ENCODE measurements around the gene OPHN1.

The OPHN1 gene

GRCh38 chrX:68421636-68422035 is 11.7 kb downstream of the OPHN1 start:
- Histone ChIP-seq H3K9me3 (ENCODE audit: control insufficient read depth, insufficient read depth, low read length) (peaks cover 3% of the 10 kb centered on the region), H3K27me3 (ENCODE audit: control insufficient read depth, insufficient read depth, low read length) (no peaks in the 10 kb centered on the region), H3K36me3 (ENCODE audit: control insufficient read depth, insufficient read depth, low read length) (no peaks in the 10 kb centered on the region)

GRCh38 chrX:68420559-68420958 is 12.7 kb downstream of the OPHN1 start:
- H3K4me3 ChIP-seq (ENCODE audit: low read depth, low read length): no peak overlapping the region
- no peaks in the 10 kb centered on the region for H3K36me3 ChIP-seq (ENCODE audit: control insufficient read depth, insufficient read depth, low read length)
- no peaks in the 10 kb centered on the region for H3K27me3 ChIP-seq (ENCODE audit: control insufficient read depth, insufficient read depth, low read length)
- H3K9me3 ChIP-seq (ENCODE audit: control insufficient read depth, insufficient read depth, low read length): peaks cover 3% of the 10 kb centered on the region
- no peaks in the 10 kb centered on the region for H3K4me1 ChIP-seq (ENCODE audit: control insufficient read depth, insufficient read depth, low read length)
- no peak overlapping the region for H3K9ac ChIP-seq (ENCODE audit: low read depth, low read length)

More at GRCh38 chrX:68421636-68422035, 11.7 kb downstream of the OPHN1 start:
- Histone ChIP-seq H3K9ac (ENCODE audit: low read depth, low read length) (no peak overlapping the region), H3K4me1 (ENCODE audit: control insufficient read depth, insufficient read depth, low read length) (no peaks in the 10 kb centered on the region), H3K4me3 (ENCODE audit: low read depth, low read length) (no peak overlapping the region)

DNA sequence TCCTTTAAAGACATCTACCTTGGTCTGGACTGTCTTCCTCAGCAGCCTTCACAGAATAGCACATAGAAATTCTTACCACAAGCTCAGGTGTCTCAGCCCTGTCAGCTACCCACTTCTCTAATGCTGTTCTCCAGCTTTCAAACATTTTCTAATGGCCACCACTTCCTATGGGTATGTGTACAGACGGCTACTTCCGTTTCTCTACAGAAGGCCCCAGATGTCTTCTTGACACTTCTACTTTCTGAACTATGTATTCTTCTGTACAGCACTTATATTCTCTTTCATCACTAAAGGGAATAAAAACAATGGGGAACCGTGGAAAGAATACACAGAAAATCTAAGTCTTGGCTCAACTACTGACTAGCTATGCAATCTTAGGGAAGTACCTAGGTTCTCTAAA is 13.3 kb downstream of the OPHN1 start:
- Histone ChIP-seq H3K9ac (ENCODE audit: low read depth, low read length) (no peak overlapping the region), H3K9me3 (ENCODE audit: control insufficient read depth, insufficient read depth, low read length) (peaks cover 3% of the 10 kb centered on the region), H3K4me3 (ENCODE audit: low read depth, low read length) (no peak overlapping the region), H3K4me1 (ENCODE audit: control insufficient read depth, insufficient read depth, low read length) (no peaks in the 10 kb centered on the region), H3K36me3 (ENCODE audit: control insufficient read depth, insufficient read depth, low read length) (no peaks in the 10 kb centered on the region), H3K27me3 (ENCODE audit: control insufficient read depth, insufficient read depth, low read length) (no peaks in the 10 kb centered on the region)

GRCh38 chrX:68417651-68418050 is 15.6 kb downstream of the OPHN1 start:
- Histone ChIP-seq H3K4me1 (ENCODE audit: control insufficient read depth, insufficient read depth, low read length) (no peaks in the 10 kb centered on the region), H3K9ac (ENCODE audit: low read depth, low read length) (no peak overlapping the region), H3K27me3 (ENCODE audit: control insufficient read depth, insufficient read depth, low read length) (no peaks in the 10 kb centered on the region), H3K9me3 (ENCODE audit: control insufficient read depth, insufficient read depth, low read length) (peaks cover 3% of the 10 kb centered on the region), H3K36me3 (ENCODE audit: control insufficient read depth, insufficient read depth, low read length) (no peaks in the 10 kb centered on the region), H3K4me3 (ENCODE audit: low read depth, low read length) (no peak overlapping the region)

DNA sequence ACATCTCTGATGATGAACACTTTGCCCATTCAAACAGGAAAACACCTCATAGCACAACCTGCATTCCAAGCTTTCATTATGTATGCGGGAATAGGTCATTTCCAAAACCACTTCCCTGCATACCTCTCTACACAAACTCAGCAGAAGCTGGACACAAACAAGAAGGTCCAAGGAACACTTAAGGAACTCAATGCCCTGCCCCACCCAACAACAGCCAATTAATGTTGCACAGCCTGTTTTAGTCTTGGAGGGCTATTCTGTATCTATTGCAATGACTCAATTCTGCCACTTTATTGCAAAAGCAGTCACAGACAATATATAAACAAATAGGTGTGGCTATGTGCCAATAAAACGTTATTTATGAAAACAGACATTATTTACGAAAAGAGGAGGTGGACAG is 16.7 kb downstream of the OPHN1 start:
- Histone ChIP-seq H3K4me1 (ENCODE audit: control insufficient read depth, insufficient read depth, low read length) (no peaks in the 10 kb centered on the region), H3K27me3 (ENCODE audit: control insufficient read depth, insufficient read depth, low read length) (no peaks in the 10 kb centered on the region), H3K9ac (ENCODE audit: low read depth, low read length) (no peak overlapping the region), H3K36me3 (ENCODE audit: control insufficient read depth, insufficient read depth, low read length) (no peaks in the 10 kb centered on the region), H3K4me3 (ENCODE audit: low read depth, low read length) (no peak overlapping the region), H3K9me3 (ENCODE audit: control insufficient read depth, insufficient read depth, low read length) (no peaks in the 10 kb centered on the region)

DNA sequence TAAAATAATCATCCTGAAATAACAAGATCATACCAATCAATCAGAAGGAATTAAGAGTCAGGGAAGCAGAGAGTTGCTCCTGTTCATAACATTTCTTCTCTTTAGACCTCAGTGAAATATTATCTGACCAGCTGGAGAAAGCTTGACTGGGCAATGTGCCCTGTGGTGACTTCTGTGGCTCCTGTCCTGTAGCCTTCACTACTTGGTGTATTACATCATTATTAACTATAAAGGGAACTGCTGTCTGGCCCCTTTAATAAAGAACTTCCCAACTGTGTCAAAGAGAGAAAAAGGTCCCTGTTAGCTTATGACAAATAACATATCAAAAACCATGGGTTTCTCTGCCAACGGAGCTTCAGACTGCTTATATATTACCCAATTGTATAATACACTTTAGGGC is 18.0 kb downstream of the OPHN1 start:
- Histone ChIP-seq H3K36me3 (ENCODE audit: control insufficient read depth, insufficient read depth, low read length) (no peaks in the 10 kb centered on the region), H3K27me3 (ENCODE audit: control insufficient read depth, insufficient read depth, low read length) (no peaks in the 10 kb centered on the region), H3K9me3 (ENCODE audit: control insufficient read depth, insufficient read depth, low read length) (no peaks in the 10 kb centered on the region), H3K4me1 (ENCODE audit: control insufficient read depth, insufficient read depth, low read length) (no peaks in the 10 kb centered on the region), H3K4me3 (ENCODE audit: low read depth, low read length) (no peak overlapping the region), H3K9ac (ENCODE audit: low read depth, low read length) (no peak overlapping the region)

- no peak overlapping the region for H3K9ac ChIP-seq (ENCODE audit: low read depth, low read length)
- H3K27me3 ChIP-seq (ENCODE audit: control insufficient read depth, insufficient read depth, low read length): no peaks in the 10 kb centered on the region
- H3K36me3 ChIP-seq (ENCODE audit: control insufficient read depth, insufficient read depth, low read length): no peaks in the 10 kb centered on the region
- H3K9me3 ChIP-seq (ENCODE audit: control insufficient read depth, insufficient read depth, low read length): no peaks in the 10 kb centered on the region
- no peak overlapping the region for H3K4me3 ChIP-seq (ENCODE audit: low read depth, low read length)
- H3K4me1 ChIP-seq (ENCODE audit: control insufficient read depth, insufficient read depth, low read length): no peaks in the 10 kb centered on the region
Measured at GRCh38 chrX:68413254-68413653, 20.0 kb downstream of the OPHN1 start.

DNA sequence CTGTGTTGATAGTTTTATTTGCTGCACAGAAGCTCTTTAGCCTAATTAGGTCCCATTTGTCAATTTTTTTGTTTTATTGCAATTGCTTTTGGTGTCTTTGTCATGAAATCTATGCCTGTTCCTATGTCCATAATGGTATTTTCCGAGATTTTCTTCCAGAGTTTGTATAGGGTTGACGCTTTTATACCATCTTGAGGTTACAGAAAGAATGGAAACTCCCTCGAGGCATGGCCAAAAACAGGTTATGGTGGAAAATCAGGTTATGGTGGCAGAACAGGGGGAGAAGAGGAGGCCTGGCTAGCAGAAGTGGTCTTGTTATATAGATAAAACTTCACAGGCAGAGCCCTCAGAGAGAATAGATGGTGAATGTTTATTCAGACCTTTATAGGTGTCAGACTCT is 21.6 kb downstream of the OPHN1 start:
- Histone ChIP-seq H3K9ac (ENCODE audit: low read depth, low read length) (no peak overlapping the region), H3K27me3 (ENCODE audit: control insufficient read depth, insufficient read depth, low read length) (no peaks in the 10 kb centered on the region), H3K9me3 (ENCODE audit: control insufficient read depth, insufficient read depth, low read length) (no peaks in the 10 kb centered on the region), H3K4me1 (ENCODE audit: control insufficient read depth, insufficient read depth, low read length) (no peaks in the 10 kb centered on the region), H3K4me3 (ENCODE audit: low read depth, low read length) (no peak overlapping the region), H3K36me3 (ENCODE audit: control insufficient read depth, insufficient read depth, low read length) (no peaks in the 10 kb centered on the region)

DNA sequence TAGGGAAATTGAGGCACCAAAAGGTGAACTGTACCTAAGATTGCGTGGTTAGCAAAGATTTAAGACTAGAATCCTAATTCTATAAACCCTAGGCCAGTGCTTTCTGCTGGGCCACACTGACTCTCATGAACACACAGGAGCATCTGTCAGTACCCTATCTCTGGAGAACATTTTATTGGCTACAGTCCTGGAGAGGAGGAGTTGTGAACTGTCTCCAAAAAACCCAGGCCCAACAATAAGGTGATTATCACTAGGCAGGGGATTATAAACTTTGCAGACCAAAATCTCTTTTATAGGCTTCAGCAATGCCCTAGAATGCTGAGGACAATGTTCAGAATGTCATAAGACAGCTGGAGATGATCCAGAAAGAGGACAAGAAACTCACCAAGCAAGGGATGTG is 24.1 kb downstream of the OPHN1 start:
- H3K4me1 ChIP-seq (ENCODE audit: control insufficient read depth, insufficient read depth, low read length): no peaks in the 10 kb centered on the region
- no peak overlapping the region for H3K4me3 ChIP-seq (ENCODE audit: low read depth, low read length)
- no peaks in the 10 kb centered on the region for H3K36me3 ChIP-seq (ENCODE audit: control insufficient read depth, insufficient read depth, low read length)
- H3K27me3 ChIP-seq (ENCODE audit: control insufficient read depth, insufficient read depth, low read length): no peaks in the 10 kb centered on the region
- H3K9me3 ChIP-seq (ENCODE audit: control insufficient read depth, insufficient read depth, low read length): no peaks in the 10 kb centered on the region
- H3K9ac ChIP-seq (ENCODE audit: low read depth, low read length): no peak overlapping the region

DNA sequence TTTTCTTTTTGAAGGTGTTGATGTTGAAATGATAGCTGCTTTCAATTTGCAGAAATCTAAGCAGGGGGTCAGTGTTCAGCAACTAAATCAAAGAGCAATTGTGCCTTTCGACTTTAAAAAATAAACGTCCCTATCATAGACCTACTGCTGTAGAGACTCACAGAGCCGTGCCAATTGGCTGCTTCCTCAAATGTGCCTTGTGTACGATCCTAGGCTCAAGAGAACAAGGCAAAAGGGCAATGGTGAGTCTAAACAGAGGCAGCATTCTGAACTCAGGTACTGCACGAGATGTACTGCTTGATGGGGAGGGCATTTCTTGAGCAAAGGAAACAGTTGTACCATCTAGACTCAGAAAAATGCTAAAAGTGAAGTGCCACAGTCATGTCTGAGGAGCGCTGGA is 29.8 kb downstream of the OPHN1 start:
- Histone ChIP-seq H3K9ac (ENCODE audit: low read depth, low read length) (no peak overlapping the region), H3K4me3 (ENCODE audit: low read depth, low read length) (no peak overlapping the region), H3K36me3 (ENCODE audit: control insufficient read depth, insufficient read depth, low read length) (no peaks in the 10 kb centered on the region), H3K9me3 (ENCODE audit: control insufficient read depth, insufficient read depth, low read length) (no peaks in the 10 kb centered on the region), H3K4me1 (ENCODE audit: control insufficient read depth, insufficient read depth, low read length) (no peaks in the 10 kb centered on the region), H3K27me3 (ENCODE audit: control insufficient read depth, insufficient read depth, low read length) (no peaks in the 10 kb centered on the region)

- H3K27me3 ChIP-seq (ENCODE audit: control insufficient read depth, insufficient read depth, low read length): no peaks in the 10 kb centered on the region
- no peaks in the 10 kb centered on the region for H3K4me1 ChIP-seq (ENCODE audit: control insufficient read depth, insufficient read depth, low read length)
- H3K9me3 ChIP-seq (ENCODE audit: control insufficient read depth, insufficient read depth, low read length): no peaks in the 10 kb centered on the region
- no peak overlapping the region for H3K9ac ChIP-seq (ENCODE audit: low read depth, low read length)
- no peaks in the 10 kb centered on the region for H3K36me3 ChIP-seq (ENCODE audit: control insufficient read depth, insufficient read depth, low read length)
- H3K4me3 ChIP-seq (ENCODE audit: low read depth, low read length): no peak overlapping the region
Measured at GRCh38 chrX:68403038-68403437, 30.3 kb downstream of the OPHN1 start.

GRCh38 chrX:68402094-68402493 is 31.2 kb downstream of the OPHN1 start:
- no peaks in the 10 kb centered on the region for H3K36me3 ChIP-seq (ENCODE audit: control insufficient read depth, insufficient read depth, low read length)
- H3K4me3 ChIP-seq (ENCODE audit: low read depth, low read length): no peak overlapping the region
- H3K9ac ChIP-seq (ENCODE audit: low read depth, low read length): no peak overlapping the region
- no peaks in the 10 kb centered on the region for H3K27me3 ChIP-seq (ENCODE audit: control insufficient read depth, insufficient read depth, low read length)
- no peaks in the 10 kb centered on the region for H3K9me3 ChIP-seq (ENCODE audit: control insufficient read depth, insufficient read depth, low read length)
- H3K4me1 ChIP-seq (ENCODE audit: control insufficient read depth, insufficient read depth, low read length): no peaks in the 10 kb centered on the region

GRCh38 chrX:68398291-68398690 is 35.0 kb downstream of the OPHN1 start:
- no peak overlapping the region for H3K9ac ChIP-seq (ENCODE audit: low read depth, low read length)
- H3K4me3 ChIP-seq (ENCODE audit: low read depth, low read length): no peak overlapping the region
- H3K36me3 ChIP-seq (ENCODE audit: control insufficient read depth, insufficient read depth, low read length): no peaks in the 10 kb centered on the region
- H3K9me3 ChIP-seq (ENCODE audit: control insufficient read depth, insufficient read depth, low read length): no peaks in the 10 kb centered on the region
- no peaks in the 10 kb centered on the region for H3K4me1 ChIP-seq (ENCODE audit: control insufficient read depth, insufficient read depth, low read length)
- H3K27me3 ChIP-seq (ENCODE audit: control insufficient read depth, insufficient read depth, low read length): no peaks in the 10 kb centered on the region

Measured in iPS-15b (cell line).